ENCODE measurements around the gene FLNC.

FLNC gene

GRCh38 chr7:128788446-128789412 lies 41.5 kb upstream of the FLNC start:
- no peak for DNase-seq (ENCODE audit: low read depth in 2 of 2)
- TF ChIP-seq CTCF (IDR thresholded peaks at IDR 0.05; ENCODE audit: low read depth, low read length): no peak
- H3K4me3 ChIP-seq (replicated peaks in 1 of 2; ENCODE audit: low read depth in 2 of 2, low read length in 2 of 2): no peak overlapping the region

GRCh38 chr7:128790315-128791041 lies 39.7 kb upstream of the FLNC start:
- TF ChIP-seq CTCF (IDR thresholded peaks at IDR 0.05; ENCODE audit: low read depth, low read length): no peak
- no peak for DNase-seq (ENCODE audit: low read depth in 2 of 2)

GRCh38 chr7:128791121-128791971 lies 38.9 kb upstream of the FLNC start, which contains the start of gene CCDC136:
CCDC136 (plus strand) TSS chr7:128791968; CDS start chr7:128792412, 444 bp downstream.
- TF ChIP-seq CTCF (IDR thresholded peaks at IDR 0.05; ENCODE audit: low read depth, low read length): no peak
- peak; percentile 38 to 50 for DNase-seq (ENCODE audit: low read depth in 2 of 2)
- peak within 1 kb of the TSS; percentile 70 to 77 for H3K4me3 ChIP-seq (replicated peaks in 1 of 2; ENCODE audit: low read depth in 2 of 2, low read length in 2 of 2)

More at GRCh38 chr7:128790315-128791041, 39.7 kb upstream of the FLNC start:
- peak overlapping the region; percentile 70 to 77 for H3K4me3 ChIP-seq (replicated peaks in 1 of 2; ENCODE audit: low read depth in 2 of 2, low read length in 2 of 2)

GRCh38 chr7:128791972-128792327 lies 38.3 kb upstream of the FLNC start:
- no peak for DNase-seq (ENCODE audit: low read depth in 2 of 2)
- peak overlapping the region; percentile 70 to 75 for H3K4me3 ChIP-seq (replicated peaks in 1 of 2; ENCODE audit: low read depth in 2 of 2, low read length in 2 of 2)
- no peak for TF ChIP-seq CTCF (IDR thresholded peaks at IDR 0.05; ENCODE audit: low read depth, low read length)

- H3K4me3 ChIP-seq (replicated peaks in 1 of 2; ENCODE audit: low read depth in 2 of 2, low read length in 2 of 2): no peak overlapping the region
- TF ChIP-seq CTCF (IDR thresholded peaks at IDR 0.05; ENCODE audit: low read depth, low read length): no peak
- no peak for DNase-seq (ENCODE audit: low read depth in 2 of 2)
These were observed 37.6 kb upstream of the FLNC start for GRCh38 chr7:128792471-128793180.

GRCh38 chr7:128793181-128793547 lies 37.0 kb upstream of the FLNC start:
- no peak for DNase-seq (ENCODE audit: low read depth in 2 of 2)
- no peak for TF ChIP-seq CTCF (IDR thresholded peaks at IDR 0.05; ENCODE audit: low read depth, low read length)
- H3K4me3 ChIP-seq (replicated peaks in 1 of 2; ENCODE audit: low read depth in 2 of 2, low read length in 2 of 2): no peak overlapping the region
